GM13976 (cell line): Measurements from ENCODE around the gene SERBP1.
"Not testable (repeated sequence)": the region's sequence is repeated elsewhere in the genome, so short reads cannot be mapped to it uniquely, and the experiment has no call there.

Source experiments
- DNase-seq: peaks from one replicate; pipeline ENCODE4 v3.0.0; 2012; ENCODE audit warnings: low spot score
- CTCF ChIP-seq: IDR thresholded peaks from 2 replicates; pipeline ENCODE4 v1.5.1; 2012; ENCODE audit warnings: borderline replicate concordance, mild to moderate bottlenecking; ENCODE audit not compliant: insufficient read depth; ENCODE audit errors: extremely low read depth, missing control alignments, control extremely low read depth
- in situ Hi-C: fragments of 300-500 bp; cut with MboI; formaldehyde crosslinking; loops from one replicate; pipeline ENCODE4 v1.12.0; 2022; ENCODE audit warnings: low sequenced_read_pairs, mixed read lengths, inconsistent platforms; ENCODE audit not compliant: unreplicated experiment

Gene SERBP1

GRCh38 chr1:67427465-67427864, 2.7 kb downstream of the SERBP1 start:
- in situ Hi-C loops: no loop called here
- DNase-seq: no peak
- TF ChIP-seq CTCF: no peak

- in situ Hi-C loops: no loop called here
- TF ChIP-seq CTCF: no peak
- no peak for DNase-seq
These were observed 9.2 kb downstream of the SERBP1 start for GRCh38 chr1:67420835-67421492.

GRCh38 chr1:67418839-67419586, 11.2 kb downstream of the SERBP1 start:
- in situ Hi-C loops: no loop called here
- no peak for DNase-seq
- no peak for TF ChIP-seq CTCF

- in situ Hi-C loops: not testable (repeated sequence)
These were observed 12.5 kb downstream of the SERBP1 start for GRCh38 chr1:67417733-67418132.

GRCh38 chr1:67415041-67415440, 15.2 kb downstream of the SERBP1 start:
- no peak for DNase-seq
- TF ChIP-seq CTCF: no peak
- in situ Hi-C loops: no loop called here

More at GRCh38 chr1:67417733-67418132, 12.5 kb downstream of the SERBP1 start:
- not testable (repeated sequence) for DNase-seq

GRCh38 chr1:67414574-67414973, 15.6 kb downstream of the SERBP1 start:
- in situ Hi-C loops: no loop called here
- TF ChIP-seq CTCF: no peak
- DNase-seq: no peak

- DNase-seq, in situ Hi-C loops: not testable (repeated sequence)
These were observed 17.1 kb downstream of the SERBP1 start for GRCh38 chr1:67413101-67413500.

- TF ChIP-seq CTCF: no peak
- in situ Hi-C loops: no loop called here
- no peak for DNase-seq
These were observed 22.1 kb downstream of the SERBP1 start for GRCh38 chr1:67408148-67408547.
